ENCODE results near the gene ZNF618. TPM values are rescaled to one million over a fixed set of nuclear protein-coding genes. Genes with fewer than 3 reads are reported as not detected.
A peak's percentile ranks its signal among the peaks of the same experiment; 100 is the strongest.

ZNF618 gene
- total RNA-seq, 1 experiment from 2014 or later: 22.0 TPM

DNA sequence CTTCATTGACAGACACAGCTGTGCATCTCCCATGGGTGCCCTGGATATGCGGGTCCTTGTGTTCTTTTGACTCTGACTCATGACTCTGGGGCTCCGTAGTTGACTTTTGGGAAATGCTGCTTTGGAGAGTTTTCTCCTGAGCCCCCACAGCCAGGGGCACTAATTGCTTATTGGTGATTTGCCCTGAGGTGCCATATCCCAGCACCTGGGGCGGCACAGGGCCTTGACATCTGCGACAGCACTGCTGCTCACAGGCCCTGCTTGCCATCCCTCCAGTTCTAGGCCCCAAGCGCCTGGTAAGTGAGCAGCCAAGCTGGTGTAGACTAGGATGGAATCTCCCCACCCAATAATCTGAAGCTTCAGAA is 126.9 kb downstream of the ZNF618 start:
- no peak overlapping the region for H3K27ac Mint-ChIP-seq
- ChIA-PET POLR2A (no interaction called here), CTCF (no interaction called here)
- H3K4me3 Mint-ChIP-seq: no peak overlapping the region
- H3K9me3 Mint-ChIP-seq: no peaks in the 10 kb centered on the region
- H3K36me3 Mint-ChIP-seq: no peaks in the 10 kb centered on the region
- DNase-seq (ENCODE audit: low spot score): peak; percentile 5
- H3K27me3 Mint-ChIP-seq (ENCODE audit: low read depth): no peaks in the 10 kb centered on the region
- no peaks in the 10 kb centered on the region for H3K4me1 Mint-ChIP-seq
- TF ChIP-seq, protein P1, sequence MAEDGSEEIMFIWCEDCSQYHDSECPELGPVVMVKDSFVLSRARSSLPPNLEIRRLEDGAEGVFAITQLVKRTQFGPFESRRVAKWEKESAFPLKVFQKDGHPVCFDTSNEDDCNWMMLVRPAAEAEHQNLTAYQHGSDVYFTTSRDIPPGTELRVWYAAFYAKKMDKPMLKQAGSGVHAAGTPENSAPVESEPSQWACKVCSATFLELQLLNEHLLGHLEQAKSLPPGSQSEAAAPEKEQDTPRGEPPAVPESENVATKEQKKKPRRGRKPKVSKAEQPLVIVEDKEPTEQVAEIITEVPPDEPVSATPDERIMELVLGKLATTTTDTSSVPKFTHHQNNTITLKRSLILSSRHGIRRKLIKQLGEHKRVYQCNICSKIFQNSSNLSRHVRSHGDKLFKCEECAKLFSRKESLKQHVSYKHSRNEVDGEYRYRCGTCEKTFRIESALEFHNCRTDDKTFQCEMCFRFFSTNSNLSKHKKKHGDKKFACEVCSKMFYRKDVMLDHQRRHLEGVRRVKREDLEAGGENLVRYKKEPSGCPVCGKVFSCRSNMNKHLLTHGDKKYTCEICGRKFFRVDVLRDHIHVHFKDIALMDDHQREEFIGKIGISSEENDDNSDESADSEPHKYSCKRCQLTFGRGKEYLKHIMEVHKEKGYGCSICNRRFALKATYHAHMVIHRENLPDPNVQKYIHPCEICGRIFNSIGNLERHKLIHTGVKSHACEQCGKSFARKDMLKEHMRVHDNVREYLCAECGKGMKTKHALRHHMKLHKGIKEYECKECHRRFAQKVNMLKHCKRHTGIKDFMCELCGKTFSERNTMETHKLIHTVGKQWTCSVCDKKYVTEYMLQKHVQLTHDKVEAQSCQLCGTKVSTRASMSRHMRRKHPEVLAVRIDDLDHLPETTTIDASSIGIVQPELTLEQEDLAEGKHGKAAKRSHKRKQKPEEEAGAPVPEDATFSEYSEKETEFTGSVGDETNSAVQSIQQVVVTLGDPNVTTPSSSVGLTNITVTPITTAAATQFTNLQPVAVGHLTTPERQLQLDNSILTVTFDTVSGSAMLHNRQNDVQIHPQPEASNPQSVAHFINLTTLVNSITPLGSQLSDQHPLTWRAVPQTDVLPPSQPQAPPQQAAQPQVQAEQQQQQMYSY (CRISPR knock-in tag; IDR thresholded peaks at IDR 0.05): no peak
- no peak for TF ChIP-seq KAT7 (CRISPR knock-in tag; IDR thresholded peaks at IDR 0.05; ENCODE audit: borderline replicate concordance)
- TF ChIP-seq SP1 (CRISPR knock-in tag; conservative IDR thresholded peaks at IDR 0.05): no peak
- ATAC-seq: no peak

- TF ChIP-seq ZBTB21 (CRISPR knock-in tag; IDR thresholded peaks at IDR 0.05; ENCODE audit: borderline replicate concordance): no peak
- no peak for TF ChIP-seq FOXK1 (CRISPR knock-in tag; IDR thresholded peaks at IDR 0.05)
- TF ChIP-seq, protein P2, sequence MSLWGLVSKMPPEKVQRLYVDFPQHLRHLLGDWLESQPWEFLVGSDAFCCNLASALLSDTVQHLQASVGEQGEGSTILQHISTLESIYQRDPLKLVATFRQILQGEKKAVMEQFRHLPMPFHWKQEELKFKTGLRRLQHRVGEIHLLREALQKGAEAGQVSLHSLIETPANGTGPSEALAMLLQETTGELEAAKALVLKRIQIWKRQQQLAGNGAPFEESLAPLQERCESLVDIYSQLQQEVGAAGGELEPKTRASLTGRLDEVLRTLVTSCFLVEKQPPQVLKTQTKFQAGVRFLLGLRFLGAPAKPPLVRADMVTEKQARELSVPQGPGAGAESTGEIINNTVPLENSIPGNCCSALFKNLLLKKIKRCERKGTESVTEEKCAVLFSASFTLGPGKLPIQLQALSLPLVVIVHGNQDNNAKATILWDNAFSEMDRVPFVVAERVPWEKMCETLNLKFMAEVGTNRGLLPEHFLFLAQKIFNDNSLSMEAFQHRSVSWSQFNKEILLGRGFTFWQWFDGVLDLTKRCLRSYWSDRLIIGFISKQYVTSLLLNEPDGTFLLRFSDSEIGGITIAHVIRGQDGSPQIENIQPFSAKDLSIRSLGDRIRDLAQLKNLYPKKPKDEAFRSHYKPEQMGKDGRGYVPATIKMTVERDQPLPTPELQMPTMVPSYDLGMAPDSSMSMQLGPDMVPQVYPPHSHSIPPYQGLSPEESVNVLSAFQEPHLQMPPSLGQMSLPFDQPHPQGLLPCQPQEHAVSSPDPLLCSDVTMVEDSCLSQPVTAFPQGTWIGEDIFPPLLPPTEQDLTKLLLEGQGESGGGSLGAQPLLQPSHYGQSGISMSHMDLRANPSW (CRISPR knock-in tag; conservative IDR thresholded peaks at IDR 0.05; ENCODE audit: low read depth): no peak
- TF ChIP-seq ETV6 (CRISPR knock-in tag; IDR thresholded peaks at IDR 0.05): no peak
- no peak for TF ChIP-seq IRF2 (CRISPR knock-in tag; IDR thresholded peaks at IDR 0.05; ENCODE audit: borderline replicate concordance, low read depth)
- TF ChIP-seq, protein P3, sequence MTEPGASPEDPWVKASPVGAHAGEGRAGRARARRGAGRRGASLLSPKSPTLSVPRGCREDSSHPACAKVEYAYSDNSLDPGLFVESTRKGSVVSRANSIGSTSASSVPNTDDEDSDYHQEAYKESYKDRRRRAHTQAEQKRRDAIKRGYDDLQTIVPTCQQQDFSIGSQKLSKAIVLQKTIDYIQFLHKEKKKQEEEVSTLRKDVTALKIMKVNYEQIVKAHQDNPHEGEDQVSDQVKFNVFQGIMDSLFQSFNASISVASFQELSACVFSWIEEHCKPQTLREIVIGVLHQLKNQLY (CRISPR knock-in tag; IDR thresholded peaks at IDR 0.05): no peak
- TF ChIP-seq USF1 (CRISPR knock-in tag; IDR thresholded peaks at IDR 0.05): no peak
- no peak for TF ChIP-seq ZNF219 (CRISPR knock-in tag; IDR thresholded peaks at IDR 0.05; ENCODE audit: borderline replicate concordance)
- H3K27ac Mint-ChIP-seq: no peak overlapping the region
- H3K27me3 Mint-ChIP-seq (ENCODE audit: low read depth): no peaks in the 10 kb centered on the region
- no peak for ATAC-seq
- ChIA-PET POLR2A (no interaction called here), CTCF (interaction anchor here (0.8 kb wide), 1 partner anchor 40 kb away, joined by 3 read pairs; no protein-coding TSS in a partner anchor)
- DNase-seq (ENCODE audit: low spot score): no peak
- no peaks in the 10 kb centered on the region for H3K36me3 Mint-ChIP-seq
- H3K4me1 Mint-ChIP-seq: no peaks in the 10 kb centered on the region
- no peak overlapping the region for H3K4me3 Mint-ChIP-seq
- no peaks in the 10 kb centered on the region for H3K9me3 Mint-ChIP-seq
These were observed 127.2 kb downstream of the ZNF618 start for GRCh38 chr9:114003351-114003750.

- no peak overlapping the region for H3K4me3 Mint-ChIP-seq
- H3K36me3 Mint-ChIP-seq: no peaks in the 10 kb centered on the region
- ChIA-PET CTCF (interaction anchor here (0.8 kb wide), 1 partner anchor 40 kb away, joined by 3 read pairs; no protein-coding TSS in a partner anchor), POLR2A (no interaction called here)
- H3K9me3 Mint-ChIP-seq: no peaks in the 10 kb centered on the region
- no peak for ATAC-seq
- no peaks in the 10 kb centered on the region for H3K27me3 Mint-ChIP-seq (ENCODE audit: low read depth)
- TF ChIP-seq ZNF396 (CRISPR knock-in tag; IDR thresholded peaks at IDR 0.05; ENCODE audit: borderline replicate concordance) (no peak), ATF3 (CRISPR knock-in tag; conservative IDR thresholded peaks at IDR 0.05) (no peak), SMAD3 (CRISPR knock-in tag; IDR thresholded peaks at IDR 0.05; ENCODE audit: borderline replicate concordance) (no peak)
- TF ChIP-seq, protein P4, sequence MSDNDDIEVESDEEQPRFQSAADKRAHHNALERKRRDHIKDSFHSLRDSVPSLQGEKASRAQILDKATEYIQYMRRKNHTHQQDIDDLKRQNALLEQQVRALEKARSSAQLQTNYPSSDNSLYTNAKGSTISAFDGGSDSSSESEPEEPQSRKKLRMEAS (CRISPR knock-in tag; IDR thresholded peaks at IDR 0.05): no peak
- no peaks in the 10 kb centered on the region for H3K4me1 Mint-ChIP-seq
- H3K27ac Mint-ChIP-seq: no peak overlapping the region
- no peak for DNase-seq (ENCODE audit: low spot score)
These were observed 127.6 kb downstream of the ZNF618 start for GRCh38 chr9:114003758-114004157.
